NCI-H748 (cell line): ENCODE results near the gene GPC5.
"Not testable (repeated sequence)": the region's sequence is repeated elsewhere in the genome, so short reads cannot be mapped to it uniquely, and the experiment has no call there.

ENCODE experiments used
- DNase-seq: peaks from one replicate; lab custom pipeline; 2025; ENCODE audit not compliant: unreplicated experiment; lab: John Stamatoyannopoulos, UW

The GPC5 gene

DNA sequence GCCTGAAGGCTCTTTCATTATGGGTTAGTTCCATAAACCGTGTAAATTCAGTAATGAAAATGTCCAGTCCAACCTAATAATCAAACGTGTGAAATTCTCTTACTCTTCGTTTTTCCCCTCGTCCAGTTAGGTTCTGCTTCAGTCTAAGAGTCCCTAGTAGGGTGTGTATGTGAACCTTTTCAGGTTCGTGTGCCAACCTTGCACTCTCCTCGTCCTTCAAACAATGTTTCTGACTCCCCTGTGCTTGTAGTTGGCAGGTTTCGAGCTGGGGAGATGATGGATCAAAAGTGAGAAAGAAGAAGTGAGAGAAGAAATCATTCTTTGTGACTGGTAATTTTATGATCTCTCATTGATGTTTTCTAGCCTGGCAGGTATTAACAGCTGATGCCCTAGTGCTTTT, 366.1 kb downstream of the GPC5 start:
- DNase-seq: no peak

DNA sequence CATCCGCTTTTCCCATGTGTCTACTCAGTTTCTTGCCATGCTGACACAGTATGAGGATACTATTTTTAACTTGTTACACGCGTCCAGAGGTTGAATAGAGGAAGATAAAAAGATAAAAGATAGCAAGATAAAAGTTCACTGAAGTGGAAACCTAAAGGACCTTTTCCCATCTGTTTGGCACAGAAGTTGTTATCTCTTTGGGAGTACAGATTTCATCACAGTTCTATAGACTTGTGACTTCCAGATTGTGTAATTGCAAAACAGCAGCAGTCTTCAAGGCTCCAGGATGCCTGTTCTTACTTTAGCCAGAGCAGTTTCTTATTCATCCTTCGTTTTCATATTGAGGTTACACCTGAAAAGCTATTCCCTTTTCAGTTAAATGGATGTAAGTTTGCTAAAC, 369.2 kb downstream of the GPC5 start:
- no peak for DNase-seq

DNA sequence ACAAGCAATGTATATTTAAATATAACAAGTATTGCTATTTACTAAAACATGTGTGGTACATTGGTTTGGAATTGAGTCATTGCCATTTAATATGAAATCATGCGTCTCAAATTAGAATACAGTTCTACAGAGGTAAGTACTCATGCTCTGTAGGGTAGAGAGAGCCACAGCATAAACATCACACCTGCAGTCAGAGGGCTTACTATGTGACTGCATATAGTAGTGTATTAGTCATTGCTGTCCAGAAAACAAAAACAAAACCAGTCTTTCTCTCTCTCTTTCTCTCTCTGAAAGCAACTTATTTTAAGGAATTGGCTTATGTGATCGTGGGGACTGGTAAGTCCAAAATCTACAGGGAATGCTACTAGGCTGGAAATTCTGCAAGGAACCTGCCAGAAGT, 370.3 kb downstream of the GPC5 start:
- no peak for DNase-seq

- no peak for DNase-seq
Measured at GRCh38 chr13:91771229-91771628, 372.8 kb downstream of the GPC5 start.

DNA sequence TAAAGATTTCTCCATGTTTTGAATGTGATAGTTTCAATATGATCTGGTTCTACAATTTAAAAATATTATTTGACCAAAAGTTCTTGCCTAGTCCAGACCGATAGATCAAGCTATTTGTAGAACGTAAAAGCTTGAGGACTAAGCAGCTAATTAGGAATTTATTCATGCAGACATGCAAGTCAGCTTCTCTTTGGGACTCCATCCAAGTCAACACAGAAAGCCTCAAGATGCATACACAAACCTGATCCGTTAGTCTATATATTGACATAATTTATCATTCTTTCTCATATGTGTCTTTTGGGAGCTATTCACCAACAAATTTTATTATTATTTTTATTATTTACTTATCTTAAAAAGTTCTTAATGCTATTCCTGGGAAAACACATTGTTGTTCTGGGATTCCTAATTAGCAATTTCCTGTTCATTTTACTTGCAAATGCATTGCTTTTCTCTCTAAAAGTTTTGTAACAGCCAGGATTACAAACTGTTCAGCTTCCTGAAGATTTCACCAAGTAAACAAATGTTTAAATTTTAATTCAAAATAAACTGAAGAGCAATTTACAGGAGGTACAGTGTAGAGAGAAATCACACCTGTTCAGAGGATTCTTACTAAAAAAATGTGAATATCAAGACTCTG, 375.3 kb downstream of the GPC5 start:
- DNase-seq: no peak

DNA sequence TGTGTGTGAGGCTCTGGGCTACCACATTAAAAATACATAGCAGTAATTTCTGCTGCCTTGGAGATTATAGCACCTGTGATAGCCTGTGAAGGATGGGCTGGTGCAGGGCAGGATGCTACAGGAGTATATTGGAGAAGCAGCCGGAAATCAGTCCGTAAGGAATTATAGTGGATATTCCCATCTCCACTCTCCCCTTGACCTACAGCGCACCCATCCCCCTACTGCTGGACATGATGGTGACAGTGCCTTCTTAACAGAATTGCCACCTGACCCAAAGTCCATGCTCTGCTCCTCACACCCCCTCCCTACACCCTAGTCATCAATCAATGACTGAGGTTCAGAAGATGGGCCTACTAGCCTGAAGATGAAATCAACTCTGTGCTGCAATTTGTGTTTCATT, 376.0 kb downstream of the GPC5 start:
- DNase-seq: no peak

- no peak for DNase-seq
Measured at GRCh38 chr13:91776611-91777193, 378.3 kb downstream of the GPC5 start.

- no peak for DNase-seq
Measured at GRCh38 chr13:91778123-91778522, 379.7 kb downstream of the GPC5 start.

DNA sequence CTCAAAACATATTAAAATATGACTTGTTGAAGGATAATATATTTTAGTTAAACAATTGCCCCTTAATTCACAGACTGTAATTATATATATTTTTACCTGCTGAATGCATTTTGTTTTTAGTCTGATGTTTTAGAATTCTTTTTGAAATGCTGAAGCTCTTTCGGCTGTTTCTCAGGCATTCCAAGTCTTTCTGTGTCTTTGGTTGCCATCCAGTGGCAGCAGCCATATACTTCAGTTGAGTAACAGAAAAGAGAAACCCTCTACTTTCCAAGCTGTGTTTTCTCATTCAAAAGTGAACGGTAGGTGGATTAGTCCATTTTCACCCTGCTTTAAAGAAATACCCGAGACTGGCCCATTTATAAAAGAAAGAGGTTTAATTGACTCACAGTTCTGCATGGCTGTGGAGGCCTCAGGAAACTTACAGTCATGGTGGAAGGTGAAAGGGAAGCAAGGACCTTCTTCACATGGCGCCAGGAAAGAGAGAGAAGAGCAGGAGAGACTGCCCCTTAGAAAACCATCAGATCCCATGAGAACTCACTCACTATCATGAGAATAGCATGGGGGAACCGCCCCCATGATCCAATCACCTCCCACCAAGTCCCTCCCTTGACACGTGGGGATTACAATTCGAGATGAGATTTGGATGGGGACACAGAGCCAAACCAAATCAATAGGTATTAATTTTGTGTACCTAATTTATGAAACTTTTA, 383.7 kb downstream of the GPC5 start:
- DNase-seq: peak; percentile 10

DNA sequence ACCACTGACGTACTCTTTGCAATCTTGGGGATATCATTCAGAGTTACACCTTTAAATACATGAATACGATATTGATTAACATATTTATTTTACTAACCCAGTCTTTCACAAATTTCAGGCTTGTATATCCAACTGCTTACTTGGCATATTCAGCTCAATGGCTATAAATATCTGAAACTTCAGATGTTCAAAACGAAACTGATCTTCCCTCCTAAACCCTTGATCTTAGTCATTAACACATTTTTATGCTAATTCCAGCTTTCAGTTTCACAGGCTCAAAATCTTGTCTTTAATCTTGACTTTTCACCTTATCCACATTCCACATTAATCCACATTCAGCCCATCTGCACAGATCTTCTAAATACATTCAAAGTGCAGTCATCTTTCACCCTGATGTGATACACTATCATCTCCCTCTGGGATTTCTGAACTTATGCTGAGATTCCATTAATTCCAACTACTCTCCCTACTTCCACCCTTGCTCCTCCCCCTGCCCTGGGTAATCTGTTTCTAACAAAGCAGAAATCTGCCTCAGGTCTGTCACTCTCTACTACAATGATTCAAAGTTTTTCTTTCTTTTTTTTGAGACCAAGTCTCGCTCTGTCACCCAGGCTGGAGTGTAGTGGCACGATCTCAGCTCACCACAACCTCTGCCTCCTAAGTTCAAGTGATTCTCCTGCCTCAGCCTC, 387.2 kb downstream of the GPC5 start:
- no peak for DNase-seq

- no peak for DNase-seq
Measured at GRCh38 chr13:91792054-91792453, 393.6 kb downstream of the GPC5 start.

GRCh38 chr13:91797567-91797966, 399.1 kb downstream of the GPC5 start:
- no peak for DNase-seq

DNA sequence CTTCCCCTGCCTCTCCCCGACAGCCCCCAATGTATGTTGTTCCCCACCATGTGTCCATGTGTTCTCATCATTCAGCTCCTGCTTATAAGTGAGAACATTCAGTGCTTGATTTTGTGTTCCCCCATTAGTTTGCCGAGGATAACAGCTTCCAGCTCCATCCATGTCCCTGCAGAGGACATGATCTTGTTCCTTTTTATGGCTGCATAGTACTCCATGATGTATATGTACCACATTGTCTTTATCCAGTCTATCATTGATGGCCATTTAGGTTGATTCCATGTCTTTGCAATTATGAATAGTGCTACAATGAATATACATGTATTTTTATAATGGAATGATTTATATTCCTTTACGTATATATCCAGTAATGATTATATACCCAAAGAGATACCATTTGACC, 399.9 kb downstream of the GPC5 start:
- DNase-seq: not testable (repeated sequence)

- DNase-seq: not testable (repeated sequence)
Measured at GRCh38 chr13:91801772-91802171, 403.4 kb downstream of the GPC5 start.

DNA sequence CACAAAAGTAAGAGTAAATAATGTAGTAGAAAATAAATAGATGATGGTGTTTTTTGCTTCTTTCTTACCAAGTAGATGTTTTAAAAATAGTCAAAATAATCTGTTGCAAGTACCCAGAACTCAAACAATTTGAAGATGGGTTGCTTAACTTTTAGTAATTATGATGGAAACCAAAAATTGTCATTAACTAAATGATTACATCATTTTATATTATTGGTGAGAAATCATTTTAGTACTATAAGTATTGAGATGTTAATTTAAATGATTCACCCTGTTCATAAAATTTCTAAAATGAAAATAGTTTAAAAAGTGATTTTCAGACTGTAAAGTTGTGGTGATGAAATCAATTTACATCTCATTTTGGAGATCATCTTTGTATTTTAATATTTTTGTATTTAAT, 404.5 kb downstream of the GPC5 start:
- DNase-seq: no peak

- DNase-seq: no peak
Measured at GRCh38 chr13:91804724-91805123, 406.3 kb downstream of the GPC5 start.

- no peak for DNase-seq
Measured at GRCh38 chr13:91805605-91806004, 407.2 kb downstream of the GPC5 start.

- DNase-seq: no peak
Measured at GRCh38 chr13:91809161-91809560, 410.7 kb downstream of the GPC5 start.

GRCh38 chr13:91813253-91813652, 414.8 kb downstream of the GPC5 start:
- peak; percentile 46 for DNase-seq

DNA sequence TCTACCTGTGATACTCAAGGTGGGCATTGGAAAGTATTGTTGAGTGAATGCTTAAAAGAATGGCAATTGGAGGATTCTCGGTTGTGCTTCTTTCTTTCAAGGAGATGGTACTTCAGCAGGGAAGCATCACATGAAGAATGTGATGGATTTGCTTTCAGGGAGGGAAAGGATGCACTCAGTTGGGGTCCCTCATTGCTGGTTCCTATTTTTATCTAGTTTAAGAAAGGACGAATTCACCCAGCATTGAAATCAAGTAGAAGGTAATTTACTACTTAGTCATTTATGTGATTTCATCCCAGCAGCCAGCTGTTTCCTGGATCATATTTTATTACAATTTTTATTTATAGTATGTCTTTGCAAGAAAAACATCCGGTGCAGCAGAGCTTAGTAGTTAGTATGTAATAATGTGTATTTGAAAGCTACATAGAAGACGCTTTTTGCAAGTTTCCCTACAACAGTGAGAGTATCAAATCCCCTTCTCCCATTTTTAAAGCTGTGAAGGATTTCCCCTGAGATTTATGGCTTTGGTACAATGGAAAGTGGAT, 417.9 kb downstream of the GPC5 start:
- DNase-seq: no peak

DNA sequence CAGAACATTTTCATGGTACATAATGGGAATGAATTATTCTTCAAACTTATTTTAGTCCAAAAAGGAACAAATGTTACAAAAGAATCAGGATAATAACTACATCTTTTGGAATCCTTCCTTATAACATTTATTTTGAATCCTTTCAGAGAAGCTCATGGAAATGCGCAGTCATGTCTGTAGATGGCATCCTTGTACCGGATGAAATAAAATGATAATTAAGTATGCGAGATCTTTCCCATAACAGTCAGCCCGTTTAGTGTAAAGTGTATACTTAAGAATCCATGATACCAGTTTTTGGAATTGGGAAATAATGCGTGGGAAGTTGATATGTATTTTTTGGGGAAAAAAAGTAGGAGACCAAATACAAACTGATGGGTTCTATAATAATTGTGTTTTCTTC, 418.8 kb downstream of the GPC5 start:
- peak; percentile 68 for DNase-seq

DNA sequence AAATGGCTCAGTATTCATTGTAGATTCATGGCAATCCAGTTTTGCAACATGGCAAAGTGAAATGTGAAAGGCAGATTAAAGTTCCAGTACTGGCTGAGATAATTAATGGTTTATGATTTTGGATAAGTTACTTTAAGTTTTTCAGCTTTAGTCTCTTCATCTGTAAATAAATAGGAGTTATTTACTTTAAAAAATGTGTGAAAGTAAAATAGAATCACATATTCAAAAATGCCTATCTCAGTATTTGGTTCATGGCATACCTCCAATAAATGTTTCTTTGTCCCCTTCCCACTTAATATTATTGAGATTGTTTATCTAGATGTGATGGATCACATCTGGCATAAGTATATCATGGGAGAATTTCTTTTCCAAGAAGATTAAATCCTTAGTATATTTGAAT, 426.0 kb downstream of the GPC5 start:
- no peak for DNase-seq
